Suprapubic skin (tissue), 4 donors: ENCODE results near the gene DCAKD. TPM values are rescaled to one million over a fixed set of nuclear protein-coding genes. Genes with fewer than 3 reads are reported as not detected.
"Not testable (repeated sequence)": the region's sequence is repeated elsewhere in the genome, so short reads cannot be mapped to it uniquely, and the experiment has no call there.

ENCODE experiments used
- DNase-seq, 2 donors: peaks; one replicate each; pipeline ENCODE4 v3.0.0-alpha.2; 2019; ENCODE audit warnings: low spot score in 2 of 2
- H3K27ac ChIP-seq: fragments of 200-600 bp; sonication (generic); one replicate; pipeline ENCODE4 v1.5.1; 2019
- H3K27me3 ChIP-seq: fragments of 200-600 bp; sonication (generic); one replicate; pipeline ENCODE4 v1.5.1; 2019
- H3K36me3 ChIP-seq: fragments of 200-600 bp; sonication (generic); one replicate; pipeline ENCODE4 v1.5.1; 2019
- H3K4me1 ChIP-seq: fragments of 200-600 bp; sonication (generic); one replicate; pipeline ENCODE4 v1.5.1; 2019
- H3K4me3 ChIP-seq: fragments of 200-600 bp; sonication (generic); one replicate; pipeline ENCODE4 v1.5.1; 2019; ENCODE audit warnings: mild to moderate bottlenecking
- H3K9me3 ChIP-seq: fragments of 200-600 bp; sonication (generic); one replicate; pipeline ENCODE4 v1.5.1; 2019
- CTCF ChIP-seq, 2 donors: fragments of 200-600 bp in 1 of 2; fragments of 450-650 bp in 1 of 2; sonication (generic) in 1 of 2; IDR thresholded peaks; one replicate each; pipeline ENCODE4 v1.5.1; 2016 to 2019; ENCODE audit warnings: antibody characterized with exemption in 2 of 2, mild to moderate bottlenecking in 1 of 2, moderate library complexity in 1 of 2
- EP300 ChIP-seq: sonication (generic); formaldehyde crosslinking; IDR thresholded peaks from one replicate; pipeline ENCODE4 v1.6.1; 2017; ENCODE audit warnings: antibody characterized with exemption
- POLR2A ChIP-seq, 2 donors: fragments of 450-650 bp; IDR thresholded peaks; one replicate each; pipeline ENCODE4 v1.6.1; 2017; ENCODE audit warnings: antibody characterized with exemption in 2 of 2, mild to moderate bottlenecking in 2 of 2, moderate library complexity in 2 of 2
- POLR2AphosphoS5 ChIP-seq, 3 donors: sonication (generic); formaldehyde crosslinking; IDR thresholded peaks; one replicate each; pipeline ENCODE4 v1.6.1; 2017; ENCODE audit warnings: antibody characterized with exemption in 3 of 3
- WGBS: methylation state at CpG from one replicate; pipeline ENCODE4 v1.1.5; 2018; 5-methylcytosine and 5-hydroxymethylcytosine counted together
- total RNA-seq, 4 donors: library from RNA; depleted of rRNA; stranded (reverse); fragments of >200 nt; gene quantifications; one replicate each; pipeline ENCODE4 v1.1.0, GENCODE V29; 2016

Gene DCAKD
- total RNA-seq, 4 donors from 2014 or later: 49.1 to 68.5 (median 60.9) TPM

GRCh38 chr17:45063198-45063597 is 11.8 kb upstream of the DCAKD start:
- H3K4me1 ChIP-seq: peaks cover 58% of the 10 kb centered on the region
- no peak overlapping the region for H3K27ac ChIP-seq
- no peak for DNase-seq
- 58% methylated on average over 1 of the region's 1 CpG for WGBS
- no peaks in the 10 kb centered on the region for H3K36me3 ChIP-seq
- no peak overlapping the region for H3K4me3 ChIP-seq
- H3K27me3 ChIP-seq: no peaks in the 10 kb centered on the region
- no peak for TF ChIP-seq EP300
- no peaks in the 10 kb centered on the region for H3K9me3 ChIP-seq

GRCh38 chr17:45061606-45062205 is 10.3 kb upstream of the DCAKD start:
- Histone ChIP-seq H3K27me3 (no peaks in the 10 kb centered on the region), H3K4me3 (peak overlapping the region; percentile 71), H3K36me3 (no peaks in the 10 kb centered on the region), H3K9me3 (no peaks in the 10 kb centered on the region), H3K27ac (peak overlapping the region; percentile 87), H3K4me1 (peaks cover 54% of the 10 kb centered on the region)
- no peak for TF ChIP-seq POLR2A (IDR thresholded peaks at IDR 0.05)
- TF ChIP-seq EP300: no peak
- TF ChIP-seq CTCF (IDR thresholded peaks at IDR 0.05): no peak
- no peak for TF ChIP-seq POLR2AphosphoS5 (IDR thresholded peaks at IDR 0.05)
- 9% methylated on average over 15 of the region's 15 CpGs for WGBS
- no peak for DNase-seq

- WGBS: under 1% methylated on average over 44 of the region's 50 CpGs
- Histone ChIP-seq H3K27me3 (no peaks in the 10 kb centered on the region), H3K4me1 (peaks cover 54% of the 10 kb centered on the region), H3K9me3 (no peaks in the 10 kb centered on the region), H3K36me3 (no peaks in the 10 kb centered on the region), H3K27ac (peak within 1 kb of the TSS; percentile 87), H3K4me3 (peak within 1 kb of the TSS; percentile 71)
- no peak for TF ChIP-seq CTCF (IDR thresholded peaks at IDR 0.05)
- TF ChIP-seq EP300: no peak
- TF ChIP-seq POLR2A (IDR thresholded peaks at IDR 0.05): peak; percentile 72 to 85
- TF ChIP-seq POLR2AphosphoS5 (IDR thresholded peaks at IDR 0.05): peak; percentile 50 to 90 (median 89)
- DNase-seq: peak; percentile 99
Measured at GRCh38 chr17:45060797-45061605, 9.6 kb upstream of the DCAKD start, which contains the start of gene NMT1. NMT1 (plus strand) TSS chr17:45061317; CDS start chr17:45061330, 13 bp downstream.

GRCh38 chr17:45060382-45060796 is 9.0 kb upstream of the DCAKD start:
- H3K27me3 ChIP-seq: no peaks in the 10 kb centered on the region
- H3K4me3 ChIP-seq: peak overlapping the region; percentile 71
- no peak for DNase-seq
- H3K9me3 ChIP-seq: no peaks in the 10 kb centered on the region
- H3K36me3 ChIP-seq: no peaks in the 10 kb centered on the region
- peak overlapping the region; percentile 87 for H3K27ac ChIP-seq
- TF ChIP-seq POLR2A (IDR thresholded peaks at IDR 0.05) (no peak), CTCF (IDR thresholded peaks at IDR 0.05) (no peak)
- WGBS: 9% methylated on average over 15 of the region's 15 CpGs
- peaks cover 50% of the 10 kb centered on the region for H3K4me1 ChIP-seq

GRCh38 chr17:45052052-45052772 is 780 bp upstream of the DCAKD start:
- Histone ChIP-seq H3K36me3 (no peaks in the 10 kb centered on the region), H3K4me3 (peak overlapping the region; percentile 65), H3K4me1 (peaks cover 36% of the 10 kb centered on the region), H3K27ac (peak overlapping the region; percentile 86), H3K27me3 (no peaks in the 10 kb centered on the region), H3K9me3 (no peaks in the 10 kb centered on the region)
- DNase-seq: peak in 1 of 2 donors; percentile 77
- 15% methylated on average over 24 of the region's 36 CpGs for WGBS
- TF ChIP-seq POLR2AphosphoS5 (IDR thresholded peaks at IDR 0.05) (no peak), POLR2A (IDR thresholded peaks at IDR 0.05) (no peak), CTCF (IDR thresholded peaks at IDR 0.05) (no peak), EP300 (no peak)

GRCh38 chr17:45051720-45052051 is 254 bp upstream of the DCAKD start:
- Histone ChIP-seq H3K27ac (peak overlapping the region; percentile 86), H3K4me1 (peaks cover 37% of the 10 kb centered on the region), H3K4me3 (peak overlapping the region; percentile 65)
- not testable (repeated sequence) for H3K36me3 ChIP-seq, H3K27me3 ChIP-seq, H3K9me3 ChIP-seq, DNase-seq
- no CpG with 5 or more reads among the region's 54 CpGs for WGBS
